ENCODE measurements around the gene SLC12A7. TPM values are rescaled to one million over a fixed set of nuclear protein-coding genes. Genes with fewer than 3 reads are reported as not detected.

The SLC12A7 gene
- total and polyA plus RNA-seq, 2 of the 13 experiments (the other 11 are each of a cell fraction or from before 2014, with no cell fraction given): 14.0 to 18.5 TPM

DNA sequence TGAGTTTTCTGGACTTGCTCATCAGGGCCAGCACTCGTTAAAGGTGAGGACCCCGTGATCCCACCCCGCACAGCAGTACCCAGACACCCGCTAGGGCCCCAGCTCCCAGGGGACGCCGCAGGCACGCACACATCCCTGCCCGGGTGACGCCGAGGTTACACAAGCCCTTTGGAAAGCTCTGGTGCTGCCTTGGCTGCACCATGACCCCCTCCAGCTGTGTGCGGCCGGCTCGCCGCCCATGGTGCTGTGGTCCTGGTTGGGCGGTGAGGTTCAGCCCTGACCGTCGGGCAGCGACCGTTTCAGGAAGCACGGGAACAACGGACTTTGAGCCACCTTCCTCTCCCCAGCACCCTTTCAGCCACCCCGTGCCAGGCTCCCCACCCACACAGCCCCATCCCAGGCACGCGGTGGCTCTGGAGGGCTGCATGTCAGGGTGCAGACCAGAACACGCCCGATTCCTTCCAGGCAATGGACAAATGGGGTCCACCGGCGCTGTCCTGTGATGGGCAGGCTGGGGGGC lies 7.5 kb upstream of the SLC12A7 start (continued):
- TF ChIP-seq CEBPB (IDR thresholded peaks at IDR 0.05; ENCODE audit: borderline replicate concordance, low read depth, low read length) (peak; percentile 74; the same call in 1 of the 2 replicates), ZNF800 (CRISPR knock-in tag; IDR thresholded peaks at IDR 0.05) (peak; percentile 58; the same call in 1 of the 2 replicates), ZSCAN20 (CRISPR knock-in tag; IDR thresholded peaks at IDR 0.05; ENCODE audit: borderline replicate concordance) (no peak), POGZ (CRISPR knock-in tag; IDR thresholded peaks at IDR 0.05) (peak; percentile 32; the same call in 1 of the 2 replicates), ZNF788 (CRISPR knock-in tag; IDR thresholded peaks at IDR 0.05; ENCODE audit: borderline replicate concordance) (peak; percentile 40; the same call in 1 of the 2 replicates), NFYC (CRISPR knock-in tag; IDR thresholded peaks at IDR 0.05) (no peak), YEATS2 (CRISPR knock-in tag; IDR thresholded peaks at IDR 0.05; ENCODE audit: borderline replicate concordance) (0 out of 2 replicates have a peak, but pooled peaks have one; percentile 28), MIER3 (CRISPR knock-in tag; IDR thresholded peaks at IDR 0.05; ENCODE audit: borderline replicate concordance) (no peak), CCDC6 (CRISPR knock-in tag; IDR thresholded peaks at IDR 0.05) (no peak), ZNF615 (CRISPR knock-in tag; IDR thresholded peaks at IDR 0.05; ENCODE audit: borderline replicate concordance) (no peak), RAD21 (CRISPR knock-in tag; IDR thresholded peaks at IDR 0.05) (peak; percentile 33; the same call in 1 of the 2 replicates), ZNF839 (CRISPR knock-in tag; IDR thresholded peaks at IDR 0.05; ENCODE audit: borderline replicate concordance) (no peak), NR2F6 (IDR thresholded peaks at IDR 0.05) (no peak), NR2F6 (CRISPR knock-in tag; IDR thresholded peaks at IDR 0.05) (peak; percentile 84), ZBTB34 (CRISPR knock-in tag; IDR thresholded peaks at IDR 0.05) (peak; percentile 99), HDAC6 (IDR thresholded peaks at IDR 0.05; ENCODE audit: low read depth, low read length) (no peak), ZNF501 (CRISPR knock-in tag; IDR thresholded peaks at IDR 0.05) (peak; percentile 48; the same call in 1 of the 2 replicates), HDAC1 (CRISPR knock-in tag; IDR thresholded peaks at IDR 0.05) (peak; percentile 70), SOX13 (IDR thresholded peaks at IDR 0.05) (0 out of 2 replicates have a peak, but pooled peaks have one; percentile 20), SOX13 (CRISPR knock-in tag; conservative IDR thresholded peaks at IDR 0.05 in 1 of 2, IDR thresholded peaks at IDR 0.05 in 1 of 2) (peak in 1 of 2 experiments; percentile 30; a peak in 1 of 4 replicates), CHCHD3 (CRISPR knock-in tag; IDR thresholded peaks at IDR 0.05) (no peak), ZBTB20 (CRISPR knock-in tag; IDR thresholded peaks at IDR 0.05; ENCODE audit: borderline replicate concordance, low read depth) (peak; percentile 32; the same call in 1 of the 2 replicates)
- TF ChIP-seq, protein P1, sequence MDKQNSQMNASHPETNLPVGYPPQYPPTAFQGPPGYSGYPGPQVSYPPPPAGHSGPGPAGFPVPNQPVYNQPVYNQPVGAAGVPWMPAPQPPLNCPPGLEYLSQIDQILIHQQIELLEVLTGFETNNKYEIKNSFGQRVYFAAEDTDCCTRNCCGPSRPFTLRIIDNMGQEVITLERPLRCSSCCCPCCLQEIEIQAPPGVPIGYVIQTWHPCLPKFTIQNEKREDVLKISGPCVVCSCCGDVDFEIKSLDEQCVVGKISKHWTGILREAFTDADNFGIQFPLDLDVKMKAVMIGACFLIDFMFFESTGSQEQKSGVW (CRISPR knock-in tag; IDR thresholded peaks at IDR 0.05; ENCODE audit: borderline replicate concordance): no peak
- TF ChIP-seq, protein P2, sequence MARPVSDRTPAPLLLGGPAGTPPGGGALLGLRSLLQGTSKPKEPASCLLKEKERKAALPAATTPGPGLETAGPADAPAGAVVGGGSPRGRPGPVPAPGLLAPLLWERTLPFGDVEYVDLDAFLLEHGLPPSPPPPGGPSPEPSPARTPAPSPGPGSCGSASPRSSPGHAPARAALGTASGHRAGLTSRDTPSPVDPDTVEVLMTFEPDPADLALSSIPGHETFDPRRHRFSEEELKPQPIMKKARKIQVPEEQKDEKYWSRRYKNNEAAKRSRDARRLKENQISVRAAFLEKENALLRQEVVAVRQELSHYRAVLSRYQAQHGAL (CRISPR knock-in tag; IDR thresholded peaks at IDR 0.05; ENCODE audit: not compliant biosample characterization): no peak
- TF ChIP-seq, protein P3, sequence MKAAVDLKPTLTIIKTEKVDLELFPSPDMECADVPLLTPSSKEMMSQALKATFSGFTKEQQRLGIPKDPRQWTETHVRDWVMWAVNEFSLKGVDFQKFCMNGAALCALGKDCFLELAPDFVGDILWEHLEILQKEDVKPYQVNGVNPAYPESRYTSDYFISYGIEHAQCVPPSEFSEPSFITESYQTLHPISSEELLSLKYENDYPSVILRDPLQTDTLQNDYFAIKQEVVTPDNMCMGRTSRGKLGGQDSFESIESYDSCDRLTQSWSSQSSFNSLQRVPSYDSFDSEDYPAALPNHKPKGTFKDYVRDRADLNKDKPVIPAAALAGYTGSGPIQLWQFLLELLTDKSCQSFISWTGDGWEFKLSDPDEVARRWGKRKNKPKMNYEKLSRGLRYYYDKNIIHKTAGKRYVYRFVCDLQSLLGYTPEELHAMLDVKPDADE (CRISPR knock-in tag; IDR thresholded peaks at IDR 0.05): no peak
